CD14-positive monocyte (primary cell): ENCODE data around the gene RAX2. TPM values are rescaled to one million over a fixed set of nuclear protein-coding genes. Genes with fewer than 3 reads are reported as not detected.

Experiments
- DNase-seq, 3 donors: peaks; one replicate each; pipeline ENCODE4 v3.0.0-alpha.2; 2011 to 2022
- H2AFZ ChIP-seq: 2 replicates; pipeline ENCODE4 v1.6.0; 2012; ENCODE audit warnings: mild to moderate bottlenecking, low read depth, low read length, inconsistent platforms; ENCODE audit not compliant: insufficient read depth, poor library complexity, severe bottlenecking
- H3K27ac ChIP-seq, 2 donors: 1 replicate in 1 of 2; 2 replicates in 1 of 2; pipeline ENCODE4 v1.5.1; 2012 to 2013; ENCODE audit warnings: low read length in 2 of 2, control low read depth in 1 of 2, inconsistent platforms in 1 of 2, low read depth in 1 of 2, mild to moderate bottlenecking in 1 of 2
- H3K27me3 ChIP-seq, 2 donors: one replicate each; pipeline versions ENCODE4 v1.6.0 to v1.6.1; 2011 to 2013; ENCODE audit warnings: low read length in 2 of 2; ENCODE audit not compliant: control insufficient read depth in 2 of 2, insufficient read depth in 2 of 2
- H3K36me3 ChIP-seq, 2 donors: replicated peaks in 1 of 2; 1 replicate in 1 of 2; 2 replicates in 1 of 2; pipeline versions ENCODE4 v1.5.1 to v1.6.1; 2012 to 2013; ENCODE audit warnings: low read length in 2 of 2, control low read depth in 1 of 2, inconsistent platforms in 1 of 2, mild to moderate bottlenecking in 1 of 2; ENCODE audit not compliant: insufficient read depth in 2 of 2, control insufficient read depth in 1 of 2
- H3K4me1 ChIP-seq, 2 donors: 1 replicate in 1 of 2; 2 replicates in 1 of 2; pipeline versions ENCODE4 v1.5.1 to v1.6.1; 2012 to 2013; ENCODE audit warnings: low read length in 2 of 2, control low read depth in 1 of 2, inconsistent platforms in 1 of 2, mild to moderate bottlenecking in 1 of 2, moderate library complexity in 1 of 2; ENCODE audit not compliant: insufficient read depth in 2 of 2, control insufficient read depth in 1 of 2
- H3K4me2 ChIP-seq: replicated peaks from 2 replicates; pipeline ENCODE3; 2012; ENCODE audit warnings: low read length, moderate library complexity, mild to moderate bottlenecking; ENCODE audit not compliant: poor library complexity, severe bottlenecking; ENCODE audit errors: extremely low read depth
- H3K4me3 ChIP-seq, 3 experiments: fragments of 200-600 bp in 1 of 3; sonication (generic) in 1 of 3; replicated peaks in 1 of 3; 1 replicate in 2 of 3; 2 replicates in 1 of 3; pipeline ENCODE4 v1.5.1; 2011 to 2013; ENCODE audit warnings: low read length in 3 of 3, mild to moderate bottlenecking in 3 of 3, control low read depth in 2 of 3, low read depth in 2 of 3, inconsistent platforms in 1 of 3, moderate library complexity in 1 of 3
- H3K79me2 ChIP-seq: 2 replicates; pipeline ENCODE4 v1.6.0; 2012; ENCODE audit warnings: mild to moderate bottlenecking, control low read depth, inconsistent platforms, low read length, moderate library complexity; ENCODE audit not compliant: insufficient read depth
- H3K9ac ChIP-seq: 2 replicates; pipeline ENCODE4 v1.6.0; 2017; ENCODE audit warnings: low read length, mild to moderate bottlenecking; ENCODE audit not compliant: insufficient read depth, poor library complexity, severe bottlenecking
- H3K9me3 ChIP-seq, 2 donors: replicated peaks in 1 of 2; 1 replicate in 1 of 2; 2 replicates in 1 of 2; pipeline versions ENCODE4 v1.5.1 to v1.6.1; 2012 to 2013; ENCODE audit warnings: low read length in 2 of 2, control low read depth in 1 of 2; ENCODE audit not compliant: control insufficient read depth in 1 of 2, insufficient read depth in 1 of 2
- H4K20me1 ChIP-seq: 2 replicates; pipeline ENCODE4 v1.6.0; 2012; ENCODE audit warnings: mild to moderate bottlenecking, low read length, control low read depth, moderate library complexity; ENCODE audit not compliant: insufficient read depth
- H3K27ac Mint-ChIP-seq, 7 donors: one replicate each; pipeline ENCODE4 v1.8.0; 2020; ENCODE audit warnings: mild to moderate bottlenecking in 7 of 7, mixed read lengths in 7 of 7, moderate library complexity in 6 of 7, inconsistent platforms in 2 of 7
- H3K27me3 Mint-ChIP-seq, 3 donors: one replicate each; pipeline ENCODE4 v1.8.0; 2021 to 2022; ENCODE audit warnings: low read depth in 3 of 3, mild to moderate bottlenecking in 3 of 3, mixed read lengths in 3 of 3, moderate library complexity in 3 of 3, inconsistent platforms in 1 of 3
- H3K36me3 Mint-ChIP-seq, 2 donors: one replicate each; pipeline ENCODE4 v1.8.0; 2020; ENCODE audit warnings: mixed read lengths in 2 of 2, inconsistent platforms in 1 of 2, mild to moderate bottlenecking in 1 of 2
- H3K4me1 Mint-ChIP-seq: one replicate; pipeline ENCODE4 v1.8.0; 2020; ENCODE audit warnings: mild to moderate bottlenecking, mixed read lengths
- H3K4me3 Mint-ChIP-seq, 2 donors: one replicate each; pipeline ENCODE4 v1.8.0; 2020; ENCODE audit warnings: mild to moderate bottlenecking in 2 of 2, mixed read lengths in 2 of 2, moderate library complexity in 1 of 2
- H3K9me3 Mint-ChIP-seq, 7 donors: one replicate each; pipeline ENCODE4 v1.8.0; 2020 to 2022; ENCODE audit warnings: mixed read lengths in 7 of 7, mild to moderate bottlenecking in 6 of 7, moderate library complexity in 6 of 7, inconsistent platforms in 2 of 7
- CTCF ChIP-seq: fragments of 200-600 bp; IDR thresholded peaks from one replicate; pipeline ENCODE4 v1.8.0; 2022; ENCODE audit warnings: antibody characterized with exemption, mild to moderate bottlenecking
- WGBS: methylation state at CpG from one replicate; pipeline ENCODE4 v1.1.5; 2013; ENCODE audit warnings: missing lambda C conversion rate; ENCODE audit not compliant: insufficient coverage; 5-methylcytosine and 5-hydroxymethylcytosine counted together
- intact Hi-C, 2 donors: fragments of 100-400 bp; cut with micrococcal nuclease; formaldehyde crosslinking; loops; one replicate each; pipeline versions ENCODE4 v1.15.0 to v1.15.1; 2023
- polyA plus RNA-seq, 3 donors: library from polyadenylated mRNA; depleted of rRNA in 1 of 3; unstranded in 2 of 3; stranded (reverse) in 1 of 3; fragments of 300-500 nt in 2 of 3; fragments of >200 nt in 1 of 3; fragmentation: Illumina TruSeq in 2 of 3; gene quantifications; 1 replicate in 2 of 3; 2 replicates in 1 of 3; pipeline ENCODE4 v1.2.3, GENCODE V29; 2012 to 2021
- small RNA-seq: library from RNA; depleted of rRNA; stranded (forward); fragments of <200 nt; gene quantifications from one replicate; pipeline ENCODE3, GENCODE V24; 2012; ENCODE audit warnings: low read depth; ENCODE audit not compliant: insufficient read length

Gene RAX2
- polyA plus RNA-seq, 3 donors = not detected

GRCh38 chr19:3720349-3720917, 51.6 kb downstream of the RAX2 start:
- Histone ChIP-seq H4K20me1 (no peaks in the 10 kb centered on the region), H3K4me2 (no peak overlapping the region), H3K9ac (no peak overlapping the region), H3K27me3 (peaks cover 29 to 46% of the 10 kb centered on the region in 2 donors), H2AFZ (no peak overlapping the region), H3K27ac (no peak overlapping the region), H3K9me3 (peaks cover 9 to 14% of the 10 kb centered on the region in 2 donors), H3K4me3 (no peak overlapping the region), H3K4me1 (peaks cover 5 to 10% of the 10 kb centered on the region in 2 donors), H3K36me3 (no peaks in the 10 kb centered on the region), H3K79me2 (no peaks in the 10 kb centered on the region)
- Mint-ChIP-seq H3K4me3 (peak overlapping the region in 1 of 2 donors; percentile 76), H3K27me3 (peaks cover 45 to 69% (median 53%) of the 10 kb centered on the region in 3 donors), H3K36me3 (peaks cover 2 to 3% of the 10 kb centered on the region in 2 donors), H3K4me1 (peaks cover 3% of the 10 kb centered on the region), H3K9me3 (peaks cover 0 to 14% (median 11%) of the 10 kb centered on the region in 7 donors), H3K27ac (no peak overlapping the region)
- 35% methylated on average over 4 of the region's 9 CpGs for WGBS
- intact Hi-C loops = no loop called here
- no peak for DNase-seq
- TF ChIP-seq CTCF = no peak

GRCh38 chr19:3719868-3720267, 52.2 kb downstream of the RAX2 start:
- Histone ChIP-seq H3K4me2 (no peak overlapping the region), H4K20me1 (no peaks in the 10 kb centered on the region), H3K79me2 (no peaks in the 10 kb centered on the region), H2AFZ (no peak overlapping the region), H3K9ac (no peak overlapping the region), H3K36me3 (no peaks in the 10 kb centered on the region), H3K9me3 (peaks cover 9 to 14% of the 10 kb centered on the region in 2 donors), H3K4me1 (peaks cover 5 to 10% of the 10 kb centered on the region in 2 donors), H3K4me3 (no peak overlapping the region), H3K27me3 (peaks cover 29 to 46% of the 10 kb centered on the region in 2 donors), H3K27ac (no peak overlapping the region)
- 100% methylated on average over 1 of the region's 4 CpGs for WGBS
- H3K4me1 Mint-ChIP-seq = peaks cover 3% of the 10 kb centered on the region
- intact Hi-C loops = no loop called here
- H3K4me3 Mint-ChIP-seq = peak overlapping the region in 1 of 2 donors; percentile 42
- DNase-seq = no peak
- no peak for TF ChIP-seq CTCF
- peaks cover 2 to 3% of the 10 kb centered on the region in 2 donors for H3K36me3 Mint-ChIP-seq
- peak overlapping the region in 1 of 7 donors; percentile 61 for H3K27ac Mint-ChIP-seq
- peaks cover 42 to 64% (median 51%) of the 10 kb centered on the region in 3 donors for H3K27me3 Mint-ChIP-seq
- H3K9me3 Mint-ChIP-seq = peaks cover 0 to 14% (median 11%) of the 10 kb centered on the region in 7 donors

Small RNAs within 50 kb of the gene (small RNA-seq; reads per million reads assigned to genes)
- gene AC005777.1 = not detected

Other genes with a start within 250 kb of the RAX2 start
- gene TEKTIP1, start 233.1 kb downstream of the RAX2 start, polyA plus RNA-seq = 1 to 10 TPM in 1 of 3 donors, not detected in 2; 1.8 TPM
- gene MFSD12, start 214.6 kb downstream of the RAX2 start, polyA plus RNA-seq = 100 to 1,000 TPM in 1 of 3 donors, 10 to 100 TPM in 2; 47.9 to 150 (median 55.5) TPM
- gene HMG20B, start 199.3 kb downstream of the RAX2 start, polyA plus RNA-seq = 10 to 100 TPM; 52.4 to 58.8 (median 56.5) TPM
- gene GIPC3, start 186.8 kb downstream of the RAX2 start, polyA plus RNA-seq = under 1 TPM in 1 of 3 donors, not detected in 2; 0.03 TPM
- under 1 TPM in 1 of 3 donors, not detected in 2; 0.05 TPM for gene TBXA2R, start 165.4 kb downstream of the RAX2 start, polyA plus RNA-seq
- 10 to 100 TPM in 1 of 3 donors, 1 to 10 TPM in 2; 2.5 to 19.4 (median 3.0) TPM for gene CACTIN, start 145.4 kb downstream of the RAX2 start, polyA plus RNA-seq
- gene PIP5K1C, start 71.8 kb downstream of the RAX2 start, polyA plus RNA-seq = 10 to 100 TPM in 2 of 3 donors, 1 to 10 TPM in 1; 6.5 to 19.5 (median 10.1) TPM
- gene TJP3, start 63.8 kb downstream of the RAX2 start, polyA plus RNA-seq = under 1 TPM in 1 of 3 donors, not detected in 2; 0.01 TPM
- gene APBA3, start 10.5 kb downstream of the RAX2 start, polyA plus RNA-seq = 10 to 100 TPM; 14.5 to 23.1 (median 16.1) TPM
- 100 to 1,000 TPM in 2 of 3 donors, 10 to 100 TPM in 1; 39.9 to 133 (median 115) TPM for gene MRPL54, start 9.5 kb downstream of the RAX2 start, polyA plus RNA-seq
- gene MATK, start 14.2 kb upstream of the RAX2 start, polyA plus RNA-seq = under 1 TPM; 0.20 to 0.44 (median 0.35) TPM
- gene ZFR2, start 96.8 kb upstream of the RAX2 start, polyA plus RNA-seq = not detected
- not detected for gene ATCAY, start 108.5 kb upstream of the RAX2 start, polyA plus RNA-seq
- not detected for gene NMRK2, start 160.8 kb upstream of the RAX2 start, polyA plus RNA-seq
- gene DAPK3, start 198.9 kb upstream of the RAX2 start, polyA plus RNA-seq = 10 to 100 TPM; 13.7 to 32.1 (median 21.8) TPM
- gene EEF2, start 213.2 kb upstream of the RAX2 start, polyA plus RNA-seq = 100 to 1,000 TPM; 264 to 836 (median 323) TPM
- 1 to 10 TPM; 2.3 to 8.1 (median 5.9) TPM for gene PIAS4, start 235.5 kb upstream of the RAX2 start, polyA plus RNA-seq